Kidney (tissue), 14 donors: Measurements from ENCODE around the gene QRFP. TPM values are rescaled to one million over a fixed set of nuclear protein-coding genes. Genes with fewer than 3 reads are reported as not detected.

Source experiments
- DNase-seq, 5 donors: peaks; one replicate each; pipeline ENCODE4 v3.0.0-alpha.2; 2013 to 2020
- FAIRE-seq: peaks from 2 replicates; lab custom pipeline; 2012; peaks lifted over from hg19 to GRCh38; lab: Jason Lieb, UNC
- H3K27ac ChIP-seq, 2 donors: one replicate each; pipeline ENCODE4 v1.7.0; 2013; ENCODE audit warnings: low read depth in 2 of 2, low read length in 2 of 2, inconsistent platforms in 1 of 2
- H3K27me3 ChIP-seq: one replicate; pipeline ENCODE4 v1.7.1; 2013; ENCODE audit warnings: low read length, inconsistent platforms; ENCODE audit not compliant: control insufficient read depth, insufficient read depth
- H3K36me3 ChIP-seq, 3 donors: one replicate each; pipeline versions ENCODE4 v1.7.0 to v1.7.1; 2013; ENCODE audit warnings: low read length in 3 of 3, control low read depth in 1 of 3, inconsistent platforms in 1 of 3; ENCODE audit not compliant: insufficient read depth in 3 of 3, control insufficient read depth in 2 of 3
- H3K4me1 ChIP-seq, 3 donors: one replicate each; pipeline versions ENCODE4 v1.7.0 to v1.7.1; 2013; ENCODE audit warnings: low read length in 3 of 3, inconsistent platforms in 1 of 3, low read depth in 1 of 3; ENCODE audit not compliant: control insufficient read depth in 2 of 3, insufficient read depth in 2 of 3
- H3K4me3 ChIP-seq, 3 donors: one replicate each; pipeline versions ENCODE4 v1.7.0 to v1.8.1; 2013; ENCODE audit warnings: low read length in 3 of 3, control low read depth in 1 of 3, inconsistent platforms in 1 of 3
- H3K9ac ChIP-seq, 3 donors: one replicate each; pipeline versions ENCODE4 v1.7.0 to v1.7.1; 2013; ENCODE audit warnings: low read length in 3 of 3, control low read depth in 1 of 3, inconsistent platforms in 1 of 3
- H3K9me3 ChIP-seq, 3 donors: one replicate each; pipeline versions ENCODE4 v1.7.0 to v1.7.1; 2013; ENCODE audit warnings: low read length in 3 of 3, control low read depth in 1 of 3, inconsistent platforms in 1 of 3; ENCODE audit not compliant: control insufficient read depth in 2 of 3, insufficient read depth in 1 of 3
- intact Hi-C: fragments of 100-400 bp; cut with DNase I; formaldehyde crosslinking; loops from one replicate; pipeline ENCODE4 v1.11.1; 2022
- polyA plus RNA-seq: library from polyadenylated mRNA; stranded (reverse); fragments of 350-450 nt; fragmentation: Illumina TruSeq; extraction: RNeasy Lipid Tissue Mini Kit (QIAGEN cat#74804); gene quantifications from one replicate; pipeline ENCODE4 v1.2.3, GENCODE V29; 2014; ENCODE audit warnings: low read depth, low replicate concordance; ENCODE audit not compliant: insufficient read depth
- total RNA-seq: library from RNA; stranded (reverse); fragmentation: NEBNext Ultra II Directional; extraction: Animal tissue kit (Norgen Biotek cat#: 25700); gene quantifications from one replicate; pipeline ENCODE4 v1.2.1, GENCODE V29; 2021
- TF ChIP-seq, protein P1 (sequence below): IDR thresholded peaks from 3 replicates; pipeline ENCODE4 v1.5.1; 2012; ENCODE audit warnings: mild to moderate bottlenecking, moderate library complexity, borderline replicate concordance; ENCODE audit not compliant: insufficient read depth; ENCODE audit errors: extremely low read depth
- donor health status: control.
- donor health status: control.
- donor health status: control.
- donor health status: control.
- donor health status: control.
- donor health status: DM: yes; HTN: yes; CAD: no.
- donor health status: Normal renal cell carcinoma (clear cell type).

The QRFP gene
- total and polyA plus RNA-seq, 2 donors from 2014 or later = not detected

DNA sequence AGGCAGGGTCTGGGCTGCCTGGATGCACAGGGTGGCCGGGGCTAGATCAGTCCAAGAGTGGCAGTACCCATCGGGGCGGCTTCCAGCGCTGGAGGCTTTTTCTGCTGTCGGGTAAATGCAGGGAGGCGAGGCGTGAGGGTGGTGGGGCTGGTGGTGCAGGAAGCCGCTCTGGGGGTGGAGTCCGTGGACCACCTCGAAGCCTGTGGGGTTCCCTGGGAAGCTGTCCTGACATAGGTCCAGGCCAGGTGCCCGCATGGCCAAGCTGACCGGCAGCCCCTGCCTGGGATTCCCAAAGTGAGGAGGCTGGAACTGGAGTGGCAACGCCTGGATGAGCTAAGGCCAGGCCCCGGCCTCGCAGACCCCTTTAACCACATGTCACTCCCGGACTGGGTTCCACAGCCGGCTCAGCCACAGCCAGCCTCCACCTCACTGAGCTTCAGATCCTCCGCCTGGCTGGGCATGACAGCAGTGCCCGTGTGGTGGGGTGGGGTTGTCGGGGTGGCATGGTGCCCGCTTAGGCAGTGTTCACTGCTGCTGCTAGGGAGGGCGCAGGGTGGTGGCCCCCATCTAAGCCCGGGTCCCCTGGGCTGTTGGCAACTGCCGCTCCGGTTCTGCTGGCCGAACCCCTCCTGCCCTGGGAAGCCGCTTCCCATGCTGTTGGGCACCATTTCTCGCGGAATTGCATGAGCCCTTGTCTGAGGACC lies 1.4 kb upstream of the QRFP start:
- Histone ChIP-seq H3K36me3 (no peaks in the 10 kb centered on the region), H3K27me3 (no peaks in the 10 kb centered on the region), H3K9me3 (no peaks in the 10 kb centered on the region), H3K27ac (no peak overlapping the region), H3K4me1 (no peaks in the 10 kb centered on the region), H3K9ac (no peak overlapping the region), H3K4me3 (no peak overlapping the region)
- TF ChIP-seq, protein P1, sequence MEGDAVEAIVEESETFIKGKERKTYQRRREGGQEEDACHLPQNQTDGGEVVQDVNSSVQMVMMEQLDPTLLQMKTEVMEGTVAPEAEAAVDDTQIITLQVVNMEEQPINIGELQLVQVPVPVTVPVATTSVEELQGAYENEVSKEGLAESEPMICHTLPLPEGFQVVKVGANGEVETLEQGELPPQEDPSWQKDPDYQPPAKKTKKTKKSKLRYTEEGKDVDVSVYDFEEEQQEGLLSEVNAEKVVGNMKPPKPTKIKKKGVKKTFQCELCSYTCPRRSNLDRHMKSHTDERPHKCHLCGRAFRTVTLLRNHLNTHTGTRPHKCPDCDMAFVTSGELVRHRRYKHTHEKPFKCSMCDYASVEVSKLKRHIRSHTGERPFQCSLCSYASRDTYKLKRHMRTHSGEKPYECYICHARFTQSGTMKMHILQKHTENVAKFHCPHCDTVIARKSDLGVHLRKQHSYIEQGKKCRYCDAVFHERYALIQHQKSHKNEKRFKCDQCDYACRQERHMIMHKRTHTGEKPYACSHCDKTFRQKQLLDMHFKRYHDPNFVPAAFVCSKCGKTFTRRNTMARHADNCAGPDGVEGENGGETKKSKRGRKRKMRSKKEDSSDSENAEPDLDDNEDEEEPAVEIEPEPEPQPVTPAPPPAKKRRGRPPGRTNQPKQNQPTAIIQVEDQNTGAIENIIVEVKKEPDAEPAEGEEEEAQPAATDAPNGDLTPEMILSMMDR = no peak
- no peak for DNase-seq
- FAIRE-seq = no peak
- intact Hi-C loops = no loop called here

DNA sequence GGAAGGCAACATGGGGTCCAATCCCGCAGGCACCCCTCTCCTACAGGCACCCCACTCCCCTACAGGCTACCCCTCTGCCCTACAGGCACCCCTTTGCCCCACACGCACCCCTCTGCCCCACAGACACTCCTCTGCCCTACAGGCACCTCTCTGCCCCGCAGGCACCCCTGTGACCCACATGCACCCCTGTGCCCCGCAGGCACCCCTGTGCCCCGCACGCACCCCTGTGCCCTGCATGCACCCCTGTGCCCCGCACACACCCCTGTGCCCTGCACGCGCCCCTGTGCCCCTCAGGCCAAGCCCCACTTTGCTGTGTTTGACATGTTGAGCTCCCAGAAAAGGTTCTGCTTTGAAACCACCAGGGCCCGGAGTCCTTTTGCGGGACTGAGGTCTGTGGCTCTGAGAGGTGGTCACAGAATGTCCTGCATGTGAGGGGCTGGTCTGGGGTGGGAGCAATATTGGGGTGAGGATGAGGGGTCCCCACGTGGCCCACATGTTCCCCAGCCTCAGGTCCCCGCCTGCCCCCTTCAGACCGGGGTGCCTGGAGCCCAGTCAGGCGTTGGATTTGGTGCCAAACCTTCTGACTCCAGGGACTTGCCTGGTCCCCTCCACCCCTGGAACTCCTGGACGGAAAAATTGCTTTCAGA lies 616 bp upstream of the QRFP start:
- no peaks in the 10 kb centered on the region for H3K9me3 ChIP-seq
- H3K9ac ChIP-seq = no peak overlapping the region
- TF ChIP-seq, protein P1 = no peak
- H3K27me3 ChIP-seq = no peaks in the 10 kb centered on the region
- H3K4me3 ChIP-seq = no peak overlapping the region
- H3K36me3 ChIP-seq = no peaks in the 10 kb centered on the region
- H3K4me1 ChIP-seq = no peaks in the 10 kb centered on the region
- DNase-seq = no peak
- H3K27ac ChIP-seq = no peak overlapping the region
- no peak for FAIRE-seq
- intact Hi-C loops = no loop called here

DNA sequence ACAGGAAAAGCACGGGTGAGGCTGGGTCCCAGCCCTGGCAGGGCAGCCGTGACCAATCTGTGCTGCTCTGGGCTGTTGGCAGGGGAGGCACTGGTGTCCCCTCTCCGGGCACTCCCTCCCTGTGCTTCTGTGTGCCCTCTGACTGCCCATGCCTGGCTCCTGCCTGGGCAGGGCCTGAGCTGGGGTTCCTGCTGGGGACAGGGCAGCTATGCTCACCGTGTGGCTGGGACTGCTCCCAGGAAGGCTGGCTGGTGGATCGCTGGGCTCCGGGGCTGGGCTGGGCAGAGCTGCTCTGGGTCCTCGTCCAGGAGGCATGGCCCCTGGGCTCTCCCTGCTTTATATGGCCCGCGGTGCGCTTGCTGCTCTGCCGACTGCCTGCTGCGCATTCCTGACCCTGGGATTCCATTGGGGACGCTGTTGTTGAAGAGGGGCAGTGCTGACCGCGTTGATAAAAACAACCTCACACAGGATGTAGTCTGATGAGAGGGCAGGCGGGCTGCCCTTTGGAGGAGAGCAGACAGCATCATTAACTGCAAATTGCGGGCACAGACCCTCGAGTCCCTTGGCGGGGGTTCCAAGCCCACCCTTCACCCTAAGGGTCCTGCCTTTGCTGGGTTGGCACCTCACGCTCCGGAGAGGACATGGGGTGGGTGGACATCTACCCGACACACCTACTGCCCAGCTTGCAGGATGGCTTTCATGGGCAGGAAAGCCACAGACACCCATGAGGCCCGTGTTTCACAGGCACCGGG lies 955 bp downstream of the QRFP start:
- H3K9me3 ChIP-seq = no peaks in the 10 kb centered on the region
- intact Hi-C loops = no loop called here
- FAIRE-seq (no peak), DNase-seq (peak in 2 of 5 donors; percentile 42 to 56)
- no peak overlapping the region for H3K27ac ChIP-seq
- H3K27me3 ChIP-seq = no peaks in the 10 kb centered on the region
- no peak overlapping the region for H3K9ac ChIP-seq
- H3K4me1 ChIP-seq = no peaks in the 10 kb centered on the region
- TF ChIP-seq, protein P1 = no peak
- H3K36me3 ChIP-seq = no peaks in the 10 kb centered on the region
- H3K4me3 ChIP-seq = no peak overlapping the region
